K562 (cell line): ENCODE measurements around the gene A2ML1. TPM values are rescaled to one million over a fixed set of nuclear protein-coding genes. Genes with fewer than 3 reads are reported as not detected.
"Not testable (repeated sequence)": the region's sequence is repeated elsewhere in the genome, so short reads cannot be mapped to it uniquely, and the experiment has no call there.

Experiments
- ATAC-seq: fragments of 200-7000 bp; cut with Tn5 transposase; 3 replicates; pipeline ENCODE4 v1.9.1; 2020; ENCODE audit warnings: moderate library complexity
- BruUV-seq: library from RNA; stranded (reverse); fragments of 400-500 nt; replicated peaks from 2 replicates; lab custom pipeline; 2021; lab: Mats Ljungman, UMichigan
- CTCF ChIA-PET: fragments of 300-600 bp; formaldehyde crosslinking; extraction: SDS; loops from one replicate; lab custom pipeline; 2021; ENCODE audit warnings: low intra/inter-chr PET ratio; lab: Yijun Ruan, JAX
- POLR2A ChIA-PET: fragments of 300-600, 350-650 bp; sonication (Branson Sonifier 250); formaldehyde crosslinking; extraction: SDS; loops from one replicate; lab custom pipeline; 2021; ENCODE audit warnings: antibody characterized with exemption, inconsistent platforms; lab: Yijun Ruan, JAX
- DNase-seq, 4 experiments: peaks; one replicate each; pipeline versions ENCODE4 v3.0.0 to v3.0.0-alpha.2; 2011 to 2018; ENCODE audit warnings: low spot score in 3 of 4, mixed read lengths in 3 of 4; ENCODE audit errors: extremely low read depth in 1 of 4
- FAIRE-seq: peaks from 2 replicates; lab custom pipeline; 2011; peaks lifted over from hg19 to GRCh38; lab: Jason Lieb, UNC
- H2AFZ ChIP-seq: 2 replicates; pipeline ENCODE4 v1.6.0; 2011; ENCODE audit warnings: low read depth, low read length, control low read depth, inconsistent platforms
- H3K27ac ChIP-seq: fragments of 200-600 bp; 3 replicates; pipeline ENCODE4 v1.8.0; 2011; ENCODE audit warnings: low read depth, mild to moderate bottlenecking, control low read depth, inconsistent platforms, low read length, moderate library complexity, mixed read lengths; ENCODE audit errors: extremely low read depth
- H3K27me3 ChIP-seq, 2 experiments: fragments of 300-600 bp in 1 of 2; 2 replicates in 1 of 2; 3 replicates in 1 of 2; pipeline versions ENCODE4 v1.6.0 to v1.8.0; 2011; ENCODE audit warnings: inconsistent platforms in 2 of 2, low read length in 2 of 2, mild to moderate bottlenecking in 1 of 2, mixed read lengths in 1 of 2, moderate library complexity in 1 of 2; ENCODE audit not compliant: control insufficient read depth in 2 of 2, insufficient read depth in 2 of 2
- H3K36me3 ChIP-seq: fragments of 300-600 bp; 3 replicates; pipeline ENCODE4 v1.8.0; 2011; ENCODE audit warnings: mild to moderate bottlenecking, low read length, inconsistent platforms; ENCODE audit not compliant: control insufficient read depth, insufficient read depth
- H3K4me1 ChIP-seq, 2 experiments: fragments of 200-600 bp in 1 of 2; replicated peaks in 1 of 2; 2 replicates in 1 of 2; 3 replicates in 1 of 2; pipeline versions ENCODE4 v1.5.1 to v1.8.0; 2011; ENCODE audit warnings: inconsistent platforms in 2 of 2, low read length in 2 of 2, mild to moderate bottlenecking in 1 of 2, mixed read lengths in 1 of 2, moderate library complexity in 1 of 2; ENCODE audit not compliant: control insufficient read depth in 2 of 2, insufficient read depth in 2 of 2
- H3K4me2 ChIP-seq: 2 replicates; pipeline ENCODE4 v1.6.1; 2011; ENCODE audit warnings: low read length, control low read depth, inconsistent platforms, mixed read lengths; ENCODE audit not compliant: insufficient read depth
- H3K4me3 ChIP-seq: fragments of 200-600 bp; sonication (generic), shearing (Covaris generic); 2 replicates; pipeline ENCODE4 v1.5.1; 2016; ENCODE audit warnings: control low read depth, inconsistent platforms
- H3K79me2 ChIP-seq: fragments of 200-600 bp; 3 replicates; pipeline ENCODE4 v1.8.0; 2011; ENCODE audit warnings: low read length, inconsistent platforms; ENCODE audit not compliant: control insufficient read depth, insufficient read depth
- H3K9ac ChIP-seq, 2 experiments: 2 replicates each; pipeline versions ENCODE4 v1.6.0 to v1.6.1; 2011; ENCODE audit warnings: low read depth in 2 of 2, low read length in 2 of 2, control low read depth in 1 of 2, inconsistent platforms in 1 of 2, mild to moderate bottlenecking in 1 of 2, mixed read lengths in 1 of 2; ENCODE audit not compliant: insufficient read depth in 1 of 2
- H3K9me1 ChIP-seq: one replicate; pipeline ENCODE4 v1.6.0; 2011; ENCODE audit warnings: inconsistent platforms, mild to moderate bottlenecking, low read length, moderate library complexity; ENCODE audit not compliant: control insufficient read depth, insufficient read depth
- H3K9me3 ChIP-seq: replicated peaks from 2 replicates; pipeline ENCODE4 v1.5.1; 2011; ENCODE audit warnings: low read depth, low read length, inconsistent platforms; ENCODE audit not compliant: control insufficient read depth, insufficient read depth
- H4K20me1 ChIP-seq: replicated peaks from 2 replicates; pipeline ENCODE4 v1.6.1; 2011; ENCODE audit warnings: low read length, inconsistent platforms, mixed read lengths; ENCODE audit not compliant: control insufficient read depth, insufficient read depth
- CEBPB ChIP-seq: fragments of 450-650 bp; IDR thresholded peaks from 2 replicates; pipeline ENCODE4 v1.6.1; 2016; ENCODE audit warnings: missing genetic modification characterization, missing compliant biosample characterization
- CEBPG ChIP-seq, 3 experiments: fragments of 200-800 bp in 1 of 3; sonication (Bioruptor generic) in 1 of 3; sonication (generic) in 1 of 3; formaldehyde crosslinking in 1 of 3; IDR thresholded peaks in 2 of 3; conservative IDR thresholded peaks in 1 of 3; 2 replicates each; pipeline versions ENCODE4 v1.6.1 to v1.8.0; 2016 to 2022; ENCODE audit warnings: missing compliant biosample characterization in 2 of 3, missing genetic modification characterization in 2 of 3, mild to moderate bottlenecking in 1 of 3, missing genetic modification reagents in 1 of 3
- IRF9 ChIP-seq: fragments of 450-650 bp; IDR thresholded peaks from 2 replicates; pipeline ENCODE4 v1.6.1; 2016; ENCODE audit warnings: missing biosample characterization, missing genetic modification characterization
- WGBS: fragments of 100-300 bp; shearing (Covaris generic); methylation state at CpG from one replicate; pipeline ENCODE4 v1.1.6; 2016; ENCODE audit warnings: low coverage, mixed read lengths; ENCODE audit not compliant: insufficient coverage; ENCODE audit errors: missing lambda C conversion rate; 5-methylcytosine and 5-hydroxymethylcytosine counted together
- in situ Hi-C: fragments of 300-500 bp; cut with MboI; formaldehyde crosslinking; loops from 4 replicates; pipeline ENCODE4 v1.15.0; 2018; ENCODE audit warnings: inconsistent platforms, mixed read lengths
- intact Hi-C: fragments of 100-400 bp; cut with micrococcal nuclease; formaldehyde crosslinking; loops from 2 replicates; pipeline ENCODE4 v1.14.2; 2022
- polyA plus RNA-seq, 8 experiments: library from polyadenylated mRNA; depleted of rRNA in 4 of 8; stranded (reverse) in 5 of 8; unstranded in 3 of 8; fragments of >200 nt; fragmentation: Nextera tagmentation in 2 of 8; fragmentation: Illumina TruSeq in 1 of 8; extraction: Ambion mirVana in 2 of 8; extraction: Trizol in 1 of 8; gene quantifications; 2 replicates each; pipeline versions ENCODE4 v1.2.1 to v1.2.3, GENCODE V29; 2011 to 2014; ENCODE audit warnings: inconsistent platforms in 1 of 8, missing spikeins in 1 of 8
- total RNA-seq, 7 experiments: library from RNA; depleted of rRNA in 6 of 7; stranded (reverse); fragments of >200 nt in 6 of 7; fragmentation: Illumina TruSeq in 2 of 7; extraction: Trizol in 2 of 7; gene quantifications; 2 replicates each; pipeline versions ENCODE4 v1.2.1 to v1.2.3, GENCODE V29; 2011 to 2021; ENCODE audit warnings: low replicate concordance in 1 of 7

The A2ML1 gene
- total and polyA plus RNA-seq, 9 of the 15 experiments (the other 6 are each of a cell fraction or from before 2014, with no cell fraction given) = 0.04 to 0.47 (median 0.13) TPM

GRCh38 chr12:8859448-8859847, 37.0 kb downstream of the A2ML1 start:
- H2AFZ ChIP-seq, H3K4me2 ChIP-seq, H3K27ac ChIP-seq, H3K9me3 ChIP-seq, POLR2A ChIA-PET, CTCF ChIA-PET, H3K9me1 ChIP-seq, BruUV-seq, H3K4me3 ChIP-seq, H3K79me2 ChIP-seq, H3K4me1 ChIP-seq, ATAC-seq, in situ Hi-C loops, H4K20me1 ChIP-seq, H3K27me3 ChIP-seq, FAIRE-seq, DNase-seq, intact Hi-C loops, H3K9ac ChIP-seq, H3K36me3 ChIP-seq: not testable (repeated sequence)
- WGBS = 78% methylated on average over 4 of the region's 4 CpGs
- peak; percentile 74 for TF ChIP-seq CEBPG (CRISPR knock-in tag; IDR thresholded peaks at IDR 0.05)
- TF ChIP-seq CEBPG (tag; conservative IDR thresholded peaks at IDR 0.05 in 1 of 2, IDR thresholded peaks at IDR 0.05 in 1 of 2) = peak; percentile 67 to 97
- peak; percentile 97 for TF ChIP-seq CEBPB (tag)
- TF ChIP-seq IRF9 (tag) = peak; percentile 53; the same call in 1 of the 2 replicates
